ENCODE results near the gene TNK2.
"Not testable (repeated sequence)": the region's sequence is repeated elsewhere in the genome, so short reads cannot be mapped to it uniquely, and the experiment has no call there.

The TNK2 gene

DNA sequence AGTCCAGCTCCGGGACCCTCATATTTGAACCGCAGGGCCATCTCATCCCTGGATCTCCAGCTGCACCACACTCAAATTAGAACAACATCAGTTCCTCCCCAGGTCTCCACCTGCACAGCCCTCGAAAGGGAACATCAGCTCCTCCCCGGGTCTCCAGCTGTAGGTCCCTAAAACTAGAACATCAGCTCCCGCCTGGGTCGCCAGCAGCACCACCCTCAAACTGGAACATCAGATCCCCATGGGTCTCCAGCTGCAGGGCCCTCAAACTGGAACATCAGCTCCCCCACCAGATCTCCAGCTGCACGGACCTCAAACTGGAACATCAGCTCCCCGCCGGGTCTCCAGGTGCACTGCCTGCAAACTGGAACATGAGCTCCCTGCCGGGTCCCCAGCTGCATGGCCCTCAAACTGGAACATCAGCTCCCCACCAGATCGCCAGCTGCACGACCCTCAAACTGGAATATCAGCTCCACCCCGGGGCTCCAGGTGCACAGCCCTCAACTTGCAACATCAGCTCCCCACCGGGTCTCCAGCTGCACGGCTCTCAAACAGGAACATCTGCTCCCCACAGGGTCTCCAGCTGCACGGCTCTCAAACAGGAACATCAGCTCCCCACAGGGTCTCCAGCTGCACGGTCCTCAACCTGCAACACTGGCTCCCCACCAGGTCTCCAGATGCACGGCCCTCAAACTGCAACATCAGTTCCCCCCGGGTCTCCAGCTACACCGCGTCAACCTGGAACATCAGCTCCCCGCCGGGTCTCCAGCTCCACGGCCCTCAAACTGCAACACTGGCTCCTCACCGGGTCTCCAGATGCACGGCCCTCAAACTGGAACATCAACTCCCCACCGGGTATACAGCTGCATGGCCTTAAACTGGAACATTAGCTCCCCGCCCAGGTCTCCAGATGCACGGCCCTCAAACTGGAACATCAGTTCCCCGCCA lies 31.4 kb upstream of the TNK2 start:
- not testable (repeated sequence) for H3K36me3 ChIP-seq, H3K9me3 ChIP-seq

DNA sequence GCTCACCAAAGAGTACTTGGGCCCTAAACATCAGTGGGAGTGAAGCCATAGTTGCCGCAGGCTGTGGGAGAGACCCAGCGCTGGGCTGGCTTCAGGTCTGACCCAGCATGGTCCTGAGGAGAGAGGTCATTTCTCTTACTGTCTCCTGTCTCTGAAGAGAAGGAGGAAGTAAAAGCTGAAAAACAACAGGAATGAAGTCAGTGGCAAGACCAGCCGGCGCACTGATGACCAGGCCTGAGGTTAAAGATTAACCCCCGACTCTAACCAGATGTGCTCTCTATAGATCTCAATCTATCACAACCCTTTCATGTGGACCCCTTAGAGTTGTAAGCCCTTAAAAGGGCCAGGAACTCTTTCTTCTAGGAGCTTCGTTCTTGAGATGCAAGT lies 24.7 kb upstream of the TNK2 start:
- not testable (repeated sequence) for H3K9me3 ChIP-seq; H3K4me3 ChIP-seq (ENCODE audit: low read depth, low read length); H3K36me3 ChIP-seq; H3K4me1 ChIP-seq; H3K27me3 ChIP-seq; DNase-seq

More for the DNA sequence above, 31.4 kb upstream of the TNK2 start:
- DNase-seq; H3K27me3 ChIP-seq; H3K4me3 ChIP-seq (ENCODE audit: low read depth, low read length); H3K4me1 ChIP-seq: not testable (repeated sequence)

DNA sequence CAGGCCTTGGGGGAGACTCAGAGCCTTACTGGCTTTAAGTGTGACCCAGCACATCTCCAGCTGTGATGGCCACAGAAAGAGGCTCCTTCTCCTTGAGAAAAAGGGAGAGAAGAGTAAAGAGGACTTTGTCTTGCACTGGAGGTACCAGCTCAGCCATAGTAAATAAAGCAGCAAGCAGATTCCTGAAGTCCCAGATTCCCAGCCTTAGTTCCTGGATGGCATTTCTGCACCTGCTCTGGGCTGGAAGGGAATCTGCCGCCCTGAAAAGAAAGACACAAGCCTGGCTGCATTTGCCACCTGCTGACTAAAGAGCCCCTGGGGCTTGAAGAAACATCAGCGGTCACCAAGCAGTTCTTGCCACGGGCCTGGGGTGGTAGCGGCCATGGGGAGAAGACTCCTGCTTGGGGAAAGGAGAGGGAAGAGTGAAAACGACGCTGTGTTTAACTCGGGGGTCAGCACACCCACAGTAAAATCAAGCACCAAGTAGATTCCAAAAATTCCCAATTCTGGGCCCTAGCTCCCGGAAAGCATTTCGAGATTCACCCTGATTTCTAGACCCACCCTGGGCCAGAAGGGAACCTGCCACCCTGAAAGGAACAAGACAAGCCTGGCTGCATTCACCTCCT lies 24.2 kb upstream of the TNK2 start:
- no peak for DNase-seq
- Histone ChIP-seq H3K27me3 (no peaks in the 10 kb centered on the region), H3K9me3 (no peaks in the 10 kb centered on the region), H3K36me3 (no peaks in the 10 kb centered on the region), H3K4me1 (no peaks in the 10 kb centered on the region), H3K4me3 (ENCODE audit: low read depth, low read length) (no peak overlapping the region)
- TF ChIP-seq, protein P1, sequence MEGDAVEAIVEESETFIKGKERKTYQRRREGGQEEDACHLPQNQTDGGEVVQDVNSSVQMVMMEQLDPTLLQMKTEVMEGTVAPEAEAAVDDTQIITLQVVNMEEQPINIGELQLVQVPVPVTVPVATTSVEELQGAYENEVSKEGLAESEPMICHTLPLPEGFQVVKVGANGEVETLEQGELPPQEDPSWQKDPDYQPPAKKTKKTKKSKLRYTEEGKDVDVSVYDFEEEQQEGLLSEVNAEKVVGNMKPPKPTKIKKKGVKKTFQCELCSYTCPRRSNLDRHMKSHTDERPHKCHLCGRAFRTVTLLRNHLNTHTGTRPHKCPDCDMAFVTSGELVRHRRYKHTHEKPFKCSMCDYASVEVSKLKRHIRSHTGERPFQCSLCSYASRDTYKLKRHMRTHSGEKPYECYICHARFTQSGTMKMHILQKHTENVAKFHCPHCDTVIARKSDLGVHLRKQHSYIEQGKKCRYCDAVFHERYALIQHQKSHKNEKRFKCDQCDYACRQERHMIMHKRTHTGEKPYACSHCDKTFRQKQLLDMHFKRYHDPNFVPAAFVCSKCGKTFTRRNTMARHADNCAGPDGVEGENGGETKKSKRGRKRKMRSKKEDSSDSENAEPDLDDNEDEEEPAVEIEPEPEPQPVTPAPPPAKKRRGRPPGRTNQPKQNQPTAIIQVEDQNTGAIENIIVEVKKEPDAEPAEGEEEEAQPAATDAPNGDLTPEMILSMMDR (IDR thresholded peaks at IDR 0.05; ENCODE audit: low read depth, low read length), result no peak

DNA sequence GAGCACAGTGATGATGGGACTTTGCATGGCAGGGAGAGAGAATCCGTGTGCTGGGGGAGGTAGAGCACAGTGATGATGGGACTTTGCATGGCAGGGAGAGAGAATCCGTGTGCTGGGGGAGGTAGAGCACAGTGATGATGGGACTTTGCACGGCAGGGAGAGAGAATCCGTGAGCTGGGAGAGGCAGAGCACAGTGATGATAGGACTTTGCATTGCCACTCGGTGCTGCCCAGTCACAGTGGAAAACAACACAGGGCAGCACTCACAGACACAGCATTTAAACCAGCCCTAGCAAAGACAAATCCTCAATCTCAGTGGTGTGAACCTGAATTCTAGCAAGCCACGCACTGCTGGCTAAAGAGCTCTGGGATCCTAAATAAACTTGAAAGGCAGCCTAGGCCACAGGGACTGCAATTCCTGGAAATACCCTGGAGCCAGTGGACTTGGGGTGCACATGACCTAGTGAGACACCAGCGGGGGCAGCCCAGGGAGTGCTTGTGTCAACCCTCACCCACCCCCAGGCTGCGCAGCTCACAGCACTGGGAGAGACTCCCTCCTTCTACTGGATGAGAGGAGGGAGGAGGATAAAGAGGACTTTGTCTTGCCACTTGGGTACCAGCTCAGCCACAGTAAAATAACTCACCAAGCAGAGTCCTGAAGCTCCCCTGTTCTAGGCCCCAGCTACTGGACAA lies 23.4 kb upstream of the TNK2 start:
- no peaks in the 10 kb centered on the region for H3K36me3 ChIP-seq

DNA sequence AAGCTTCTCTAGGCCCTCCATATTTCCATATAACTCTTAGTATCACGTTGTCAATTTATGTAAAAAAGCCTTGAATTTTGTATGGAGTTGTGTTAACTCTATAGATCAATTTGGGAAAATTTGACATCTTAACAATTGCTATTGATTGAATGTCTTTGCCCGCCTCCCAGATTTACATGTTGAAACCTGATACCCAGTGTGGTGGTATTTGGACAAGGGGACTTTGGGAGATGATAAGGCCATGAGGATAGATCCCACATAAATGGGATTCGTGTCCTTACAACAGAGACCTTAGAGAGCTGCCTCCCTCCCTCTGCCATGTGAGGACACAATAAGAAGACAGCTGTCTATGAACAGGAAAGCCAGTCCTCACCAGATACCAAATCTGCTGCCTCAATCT lies 21.1 kb upstream of the TNK2 start:
- no peaks in the 10 kb centered on the region for H3K27me3 ChIP-seq
- DNase-seq, result no peak
- no peak overlapping the region for H3K4me3 ChIP-seq (ENCODE audit: low read depth, low read length)
- no peaks in the 10 kb centered on the region for H3K4me1 ChIP-seq
- no peaks in the 10 kb centered on the region for H3K36me3 ChIP-seq
- H3K9me3 ChIP-seq, result no peaks in the 10 kb centered on the region
- TF ChIP-seq, protein P1 (IDR thresholded peaks at IDR 0.05; ENCODE audit: low read depth, low read length), result no peak

More for the DNA sequence above, 23.4 kb upstream of the TNK2 start:
- no peak for DNase-seq
- TF ChIP-seq, protein P1 (IDR thresholded peaks at IDR 0.05; ENCODE audit: low read depth, low read length), result no peak
- Histone ChIP-seq H3K4me1 (no peaks in the 10 kb centered on the region), H3K4me3 (ENCODE audit: low read depth, low read length) (no peak overlapping the region), H3K9me3 (no peaks in the 10 kb centered on the region), H3K27me3 (no peaks in the 10 kb centered on the region)

DNA sequence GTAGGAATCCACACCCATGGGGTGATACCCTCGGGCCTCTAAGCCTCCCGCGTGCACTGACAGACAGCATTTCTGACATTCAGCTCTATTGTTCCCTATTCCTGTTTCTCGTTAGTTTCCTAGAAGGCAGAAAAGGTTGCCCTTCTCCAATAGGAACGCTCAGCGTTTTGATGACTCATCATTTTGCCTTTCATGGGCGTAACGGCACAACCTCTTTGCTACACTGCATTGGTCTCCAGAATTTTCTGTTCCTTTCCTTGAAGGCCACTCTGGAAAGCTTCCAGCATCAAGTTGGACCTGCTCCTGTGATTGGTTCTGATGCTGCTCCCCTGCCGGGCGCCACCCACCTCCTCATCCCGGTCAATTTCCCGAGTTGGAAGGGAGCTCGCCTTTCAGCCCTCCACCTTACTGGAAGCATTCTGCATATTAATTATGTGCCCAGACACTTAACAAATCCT lies 13.0 kb upstream of the TNK2 start:
- no peaks in the 10 kb centered on the region for H3K4me1 ChIP-seq
- H3K27me3 ChIP-seq, result no peaks in the 10 kb centered on the region
- TF ChIP-seq, protein P1 (IDR thresholded peaks at IDR 0.05; ENCODE audit: low read depth, low read length), result no peak
- no peaks in the 10 kb centered on the region for H3K36me3 ChIP-seq
- no peak for DNase-seq
- H3K9me3 ChIP-seq, result no peaks in the 10 kb centered on the region
- H3K4me3 ChIP-seq (ENCODE audit: low read depth, low read length), result no peak overlapping the region
